Measurements from ENCODE around the gene HSBP1L1.

GRCh38 chr18:79937103-79937860 lies 27.2 kb upstream of the HSBP1L1 start:
- no peak for TF ChIP-seq CTCF (IDR thresholded peaks at IDR 0.05; ENCODE audit: low read depth, low read length, missing input control)
- TF ChIP-seq GABPA (IDR thresholded peaks at IDR 0.05 in 1 of 2, conservative IDR thresholded peaks at IDR 0.05 in 1 of 2), result no peak
- no peak for TF ChIP-seq JUND (IDR thresholded peaks at IDR 0.05)
- no peak for TF ChIP-seq MAX (IDR thresholded peaks at IDR 0.05)
- TF ChIP-seq ATF3 (IDR thresholded peaks at IDR 0.05), result no peak
- TF ChIP-seq EGR1 (IDR thresholded peaks at IDR 0.05; ENCODE audit: low read depth in 2 of 2), result no peak
